Progenitor cell of endocrine pancreas (in vitro differentiated cells): ENCODE measurements around the gene GBX2. TPM values are rescaled to one million over a fixed set of nuclear protein-coding genes. Genes with fewer than 3 reads are reported as not detected.

Source experiments
- DNase-seq: peaks from one replicate; pipeline ENCODE4 v3.0.0; 2021; ENCODE audit warnings: low spot score; ENCODE audit not compliant: unreplicated experiment
- H3K27ac Mint-ChIP-seq: 2 replicates; pipeline ENCODE4 v1.8.0; 2021; ENCODE audit warnings: mild to moderate bottlenecking, moderate library complexity, mixed read lengths
- H3K27me3 Mint-ChIP-seq: 2 replicates; pipeline ENCODE4 v1.8.0; 2021; ENCODE audit warnings: mixed read lengths
- H3K36me3 Mint-ChIP-seq: 2 replicates; pipeline ENCODE4 v1.8.0; 2022; ENCODE audit warnings: mixed read lengths; ENCODE audit not compliant: insufficient read depth
- H3K4me1 Mint-ChIP-seq: 2 replicates; pipeline ENCODE4 v1.8.0; 2021; ENCODE audit warnings: low read depth, mixed read lengths
- H3K4me3 Mint-ChIP-seq: 2 replicates; pipeline ENCODE4 v1.8.0; 2021; ENCODE audit warnings: low read depth, mild to moderate bottlenecking, moderate library complexity, mixed read lengths
- H3K9me3 Mint-ChIP-seq: 2 replicates; pipeline ENCODE4 v1.8.0; 2021; ENCODE audit warnings: low read depth, mixed read lengths
- CTCF ChIP-seq: fragments of 200-600 bp; sonication (generic); IDR thresholded peaks from one replicate; pipeline ENCODE4 v1.5.0; 2021; ENCODE audit warnings: antibody characterized with exemption, mild to moderate bottlenecking; ENCODE audit not compliant: unreplicated experiment
- total RNA-seq: library from RNA; stranded (reverse); gene quantifications from 2 replicates; pipeline ENCODE4 v1.2.1, GENCODE V29; 2021

GBX2 gene
- total RNA-seq, 1 donor from 2014 or later, result not detected

- TF ChIP-seq CTCF, result no peak
- Mint-ChIP-seq H3K27me3 (peaks cover 14% of the 10 kb centered on the region), H3K4me1 (peaks cover 4% of the 10 kb centered on the region), H3K27ac (no peak overlapping the region), H3K9me3 (no peaks in the 10 kb centered on the region), H3K4me3 (no peak overlapping the region), H3K36me3 (no peaks in the 10 kb centered on the region)
- no peak for DNase-seq
Observed at GRCh38 chr2:236214376-236214995, 46.3 kb upstream of the GBX2 start.

- Mint-ChIP-seq H3K4me1 (peaks cover 4% of the 10 kb centered on the region), H3K27me3 (peaks cover 17% of the 10 kb centered on the region), H3K4me3 (no peak overlapping the region), H3K36me3 (no peaks in the 10 kb centered on the region), H3K9me3 (no peaks in the 10 kb centered on the region), H3K27ac (peak overlapping the region; percentile 39)
- no peak for DNase-seq
- TF ChIP-seq CTCF, result no peak
Observed at GRCh38 chr2:236211296-236211695, 43.1 kb upstream of the GBX2 start.

GRCh38 chr2:236210536-236210935 is 42.4 kb upstream of the GBX2 start:
- no peak overlapping the region for H3K27ac Mint-ChIP-seq
- H3K4me3 Mint-ChIP-seq, result no peak overlapping the region
- H3K4me1 Mint-ChIP-seq, result peaks cover 4% of the 10 kb centered on the region
- no peak for DNase-seq
- TF ChIP-seq CTCF, result no peak
- peaks cover 13% of the 10 kb centered on the region for H3K27me3 Mint-ChIP-seq
- H3K36me3 Mint-ChIP-seq, result no peaks in the 10 kb centered on the region
- H3K9me3 Mint-ChIP-seq, result no peaks in the 10 kb centered on the region

GRCh38 chr2:236209996-236210395 is 41.8 kb upstream of the GBX2 start:
- Mint-ChIP-seq H3K4me3 (no peak overlapping the region), H3K27ac (peak overlapping the region; percentile 0), H3K27me3 (peaks cover 12% of the 10 kb centered on the region), H3K4me1 (peaks cover 4% of the 10 kb centered on the region), H3K9me3 (no peaks in the 10 kb centered on the region), H3K36me3 (no peaks in the 10 kb centered on the region)
- no peak for DNase-seq
- TF ChIP-seq CTCF, result no peak

GRCh38 chr2:236209535-236209934 is 41.3 kb upstream of the GBX2 start:
- Mint-ChIP-seq H3K27ac (peak overlapping the region; percentile 0), H3K27me3 (peaks cover 12% of the 10 kb centered on the region), H3K36me3 (no peaks in the 10 kb centered on the region), H3K4me1 (peaks cover 4% of the 10 kb centered on the region), H3K4me3 (no peak overlapping the region), H3K9me3 (no peaks in the 10 kb centered on the region)
- DNase-seq, result no peak
- TF ChIP-seq CTCF, result peak; percentile 17
